NCI-H1105 treated with DMSO at 0.1 percent for 48 hours (cell line): Measurements from ENCODE around the gene PAOX.
A peak's percentile ranks its signal among the peaks of the same experiment; 100 is the strongest.

ENCODE experiments used
- DNase-seq: peaks from one replicate; lab custom pipeline; 2025; lab: John Stamatoyannopoulos, UW

PAOX gene

DNA sequence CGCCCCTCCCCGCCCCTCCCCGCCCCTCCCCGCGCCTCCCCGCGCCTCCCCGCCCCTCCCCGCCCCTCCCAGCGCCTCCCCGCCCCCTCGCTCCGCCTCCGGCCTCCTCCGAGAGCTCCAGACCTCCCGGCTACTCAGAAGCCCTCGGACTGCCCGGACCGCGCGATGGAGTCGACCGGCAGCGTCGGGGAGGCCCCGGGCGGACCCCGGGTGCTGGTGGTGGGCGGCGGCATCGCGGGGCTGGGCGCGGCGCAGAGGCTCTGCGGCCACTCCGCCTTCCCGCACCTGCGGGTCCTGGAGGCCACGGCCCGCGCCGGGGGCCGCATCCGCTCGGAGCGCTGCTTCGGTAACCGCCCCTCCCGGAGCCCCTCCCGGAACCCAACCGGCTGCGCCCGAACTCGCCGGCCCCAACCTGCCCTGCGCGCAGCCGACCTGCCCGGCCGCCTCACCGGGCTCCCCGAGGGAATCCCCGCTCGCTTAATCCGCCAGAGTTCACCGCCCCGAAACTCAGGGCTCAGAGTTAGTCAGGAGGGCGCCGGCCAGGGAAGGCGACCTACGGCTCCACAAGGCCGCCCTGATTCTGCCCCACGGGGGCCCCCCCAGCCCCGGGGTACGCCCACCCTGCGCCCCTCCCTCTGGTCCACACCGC is at the start of gene PAOX:
TSS of gene PAOX (plus strand) at position 111 of the 649 bp plus-strand sequence. CDS start at position 166, 55 bp downstream.
- DNase-seq: no peak

DNA sequence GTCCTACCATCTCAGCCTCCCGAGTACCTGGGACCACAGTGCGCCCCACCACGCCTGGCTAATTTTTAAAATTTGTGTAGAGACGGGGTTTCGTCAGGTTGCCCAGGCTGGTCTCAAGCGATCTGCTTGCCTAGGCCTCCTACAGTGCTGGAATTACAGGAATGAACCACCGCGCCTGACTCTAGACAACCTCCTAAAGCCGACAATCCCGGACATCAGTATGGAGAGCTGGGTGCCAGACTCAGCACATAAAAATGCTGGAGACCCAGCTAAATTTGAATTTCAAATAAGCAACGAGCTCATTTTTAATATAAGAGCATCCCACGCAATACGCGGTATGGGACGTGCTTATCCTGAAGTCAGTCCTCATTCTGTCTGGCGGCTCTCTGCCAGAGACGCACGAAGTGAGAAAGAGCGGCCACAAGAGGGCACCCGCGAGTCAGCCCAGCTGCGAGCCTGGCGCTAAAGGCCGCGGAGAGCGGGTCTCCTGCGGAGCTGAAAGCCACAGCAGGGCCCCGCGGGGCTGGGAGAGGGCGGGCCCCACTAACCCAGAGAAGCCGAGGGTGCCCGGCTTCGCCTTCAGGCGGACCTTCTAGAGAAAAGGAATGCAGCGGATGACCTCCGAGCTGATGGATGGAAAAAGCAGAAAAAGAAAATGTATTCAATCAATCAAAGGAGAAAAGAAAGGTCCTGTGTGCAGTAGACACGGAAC is 49.4 kb upstream of the PAOX start:
- DNase-seq: peak; percentile 48

DNA sequence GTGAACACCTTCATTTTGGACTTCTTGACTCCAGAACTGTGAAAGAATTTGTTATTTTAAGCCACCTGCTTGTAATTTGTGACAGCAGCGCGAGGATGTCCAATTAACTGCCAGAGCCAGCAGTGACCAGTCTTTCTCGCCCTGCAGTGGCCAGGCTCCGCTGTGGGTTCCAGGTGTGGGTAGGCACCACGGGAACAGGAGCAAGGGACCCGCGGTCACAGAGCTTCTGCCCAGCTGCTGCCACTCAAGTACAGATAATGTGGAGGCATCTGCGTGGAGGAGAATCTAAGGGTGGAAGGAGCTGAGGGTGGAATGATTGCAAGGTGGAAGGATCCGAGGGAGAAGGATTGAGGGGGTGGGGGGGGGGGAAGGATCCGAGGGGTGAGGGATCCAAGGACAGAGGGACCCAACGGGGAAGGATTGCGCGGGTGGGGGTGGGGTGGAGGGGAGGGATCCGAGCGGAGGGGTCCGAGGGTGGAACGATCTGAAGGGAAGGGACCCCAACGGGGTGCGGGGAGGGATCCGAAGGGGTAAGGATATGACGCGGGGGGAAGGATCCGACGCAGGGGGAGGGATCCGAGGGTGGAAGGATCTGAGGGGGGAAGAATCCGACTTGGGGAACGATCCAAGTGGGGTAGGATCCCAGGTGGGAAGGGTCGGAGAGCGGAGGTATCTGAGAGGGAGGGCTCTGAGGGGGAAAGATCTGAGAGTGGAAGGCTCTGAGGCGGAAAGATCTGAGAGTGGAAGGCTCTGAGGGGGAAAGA is 45.9 kb upstream of the PAOX start:
- DNase-seq: no peak

DNA sequence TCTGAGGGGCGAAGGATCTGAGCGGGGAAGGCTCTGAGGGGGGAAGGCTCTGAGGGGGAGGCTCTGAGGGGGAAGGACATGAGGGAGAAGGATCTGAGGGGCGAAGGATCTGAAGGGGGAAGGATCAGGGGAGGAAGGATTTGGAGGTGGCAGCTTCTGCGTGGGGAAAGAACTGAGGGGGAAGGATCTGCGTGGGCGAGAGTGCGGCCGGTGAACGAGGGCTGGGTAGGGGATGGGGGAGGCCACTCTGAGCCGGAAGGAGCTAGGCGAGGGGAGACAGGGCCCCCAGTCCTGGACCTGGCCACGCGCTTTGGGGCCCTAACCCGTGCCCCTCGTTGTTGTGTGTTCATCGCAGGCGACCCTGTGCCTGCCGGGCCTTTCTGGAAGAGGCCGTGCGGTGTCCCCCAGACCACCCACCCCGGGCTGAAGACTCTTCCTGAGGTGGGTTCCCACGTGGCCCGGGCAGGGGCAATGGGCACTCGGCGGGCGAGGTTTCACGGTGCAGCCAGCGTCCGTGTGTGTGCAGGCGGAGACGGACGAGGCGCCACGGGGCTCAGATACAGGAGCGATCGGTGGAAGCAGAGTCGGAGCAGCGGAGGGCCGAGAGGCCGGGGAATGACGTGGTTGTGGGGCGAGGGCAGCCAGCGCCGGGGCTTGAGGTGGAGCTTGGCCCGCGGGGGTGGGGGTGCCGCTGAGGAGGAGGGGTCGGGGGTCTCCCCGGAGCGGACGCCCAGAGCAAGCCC is 44.4 kb upstream of the PAOX start:
- no peak for DNase-seq

DNA sequence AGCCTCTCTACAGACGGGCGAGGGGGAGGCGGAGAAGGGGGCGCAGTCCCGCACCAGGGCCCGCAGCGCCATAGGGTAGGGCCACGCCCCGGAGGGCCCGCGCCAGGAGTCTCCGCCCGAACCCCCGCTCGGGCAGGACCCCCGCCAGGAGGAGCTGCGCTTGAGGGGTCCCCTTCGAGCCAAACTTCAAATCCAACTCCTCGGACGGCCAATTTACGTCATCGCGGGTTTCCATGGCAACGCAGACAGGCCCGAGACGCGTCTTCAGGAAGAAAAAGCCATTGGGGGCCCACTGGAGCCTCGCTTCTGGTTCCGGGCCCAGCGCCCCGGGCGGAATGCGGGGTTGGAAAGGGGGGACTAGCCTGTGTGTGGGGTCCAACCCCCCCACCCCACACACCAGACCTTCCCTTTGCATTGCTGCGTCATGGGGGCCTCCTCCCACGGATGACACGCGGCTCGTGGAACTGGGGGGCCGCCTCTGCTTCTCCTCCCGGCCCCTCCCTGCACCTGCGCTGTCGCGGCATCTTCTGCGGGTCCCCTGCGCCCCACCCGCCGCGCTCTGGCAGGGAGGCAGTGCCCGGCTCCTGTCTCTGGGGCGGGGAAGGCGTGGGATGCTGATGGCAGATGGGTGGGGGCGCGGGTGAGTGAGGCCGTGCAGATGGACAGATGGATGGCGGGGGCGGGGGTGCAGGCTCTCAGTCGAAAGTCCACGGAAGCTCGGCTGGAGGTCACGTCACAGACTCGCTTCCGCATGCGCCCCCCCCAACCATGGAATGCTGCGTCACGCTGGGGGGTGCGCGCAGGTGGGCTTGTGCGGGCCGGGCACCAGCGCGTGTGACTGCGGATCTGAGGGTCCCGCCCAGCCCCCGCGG is 43.6 kb upstream of the PAOX start:
- no peak for DNase-seq

DNA sequence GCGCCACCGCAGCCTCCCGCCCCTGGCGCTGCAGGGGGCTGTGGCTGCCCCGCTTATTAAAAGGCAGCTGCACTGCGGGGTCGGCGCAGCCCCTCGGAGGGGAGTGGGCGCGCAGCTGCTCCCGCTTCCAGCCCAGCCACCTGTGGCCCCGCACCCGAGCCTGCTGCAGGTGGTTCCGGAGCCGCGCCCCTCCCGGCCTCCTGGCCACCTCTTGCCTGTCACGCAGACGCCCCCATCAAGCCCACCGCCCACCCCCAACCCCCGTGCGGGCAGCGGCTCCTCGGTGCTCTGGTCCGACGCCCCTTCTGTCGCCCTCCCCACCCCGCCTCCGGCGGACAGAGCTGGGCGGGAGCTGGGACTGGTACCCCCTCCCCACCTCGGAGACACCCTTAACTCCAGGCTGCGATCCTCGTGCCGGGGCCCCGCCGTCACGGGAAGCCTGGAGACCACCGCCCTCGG is 42.9 kb upstream of the PAOX start:
- no peak for DNase-seq

DNA sequence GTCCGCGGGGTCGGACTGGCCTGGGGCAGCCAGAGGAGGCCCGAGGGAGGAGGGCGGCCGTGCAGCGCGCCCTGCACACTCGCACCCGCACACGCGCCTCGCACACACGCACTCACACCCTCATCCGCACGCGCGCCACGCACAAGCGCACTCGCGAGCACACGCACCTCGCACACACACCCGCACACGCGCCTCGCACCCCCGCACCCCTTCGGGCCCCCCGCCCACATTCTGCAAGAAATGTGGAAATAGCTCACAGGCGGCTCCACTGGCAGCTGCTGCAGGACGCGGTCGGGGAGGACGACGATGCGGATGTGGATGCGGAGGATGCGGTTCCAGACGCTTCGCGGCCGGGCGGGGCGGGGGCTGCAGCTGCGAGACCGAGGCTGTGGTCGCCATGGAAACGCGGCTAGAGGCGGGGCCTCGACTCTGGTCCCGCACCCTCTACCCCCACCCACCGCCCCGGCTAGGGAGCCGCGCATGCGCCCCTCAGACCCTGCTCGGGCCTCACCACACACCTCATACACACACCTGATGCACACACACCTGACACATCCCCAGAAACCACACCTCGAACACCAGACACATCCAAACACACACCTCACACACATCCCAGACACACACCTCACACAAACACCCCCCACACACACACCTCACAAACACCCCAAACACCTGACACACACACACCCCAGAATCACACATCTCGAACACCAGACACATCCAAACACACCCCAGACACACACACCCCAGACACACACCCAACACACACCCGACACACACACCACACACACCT is 42.3 kb upstream of the PAOX start, which contains the start of gene CALY:
TSS of gene CALY (minus strand) at position 320 of the 793 bp plus-strand sequence. CDS start 7,907 bp downstream, outside the sequence.
- DNase-seq: peak; percentile 28

DNA sequence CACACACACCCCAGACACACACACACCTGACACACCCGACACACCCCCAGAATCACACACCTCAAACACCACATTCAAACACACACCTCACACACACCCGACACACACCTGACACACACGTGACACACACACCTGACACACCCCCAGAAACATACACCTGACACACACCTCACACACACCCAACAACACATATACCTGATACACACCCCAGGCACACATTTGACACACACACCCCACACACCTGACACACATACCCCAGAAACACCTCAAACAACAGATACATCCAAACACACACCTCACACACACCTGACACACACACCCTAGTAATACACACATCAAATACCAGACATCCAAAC is 41.7 kb upstream of the PAOX start:
- no peak for DNase-seq

DNA sequence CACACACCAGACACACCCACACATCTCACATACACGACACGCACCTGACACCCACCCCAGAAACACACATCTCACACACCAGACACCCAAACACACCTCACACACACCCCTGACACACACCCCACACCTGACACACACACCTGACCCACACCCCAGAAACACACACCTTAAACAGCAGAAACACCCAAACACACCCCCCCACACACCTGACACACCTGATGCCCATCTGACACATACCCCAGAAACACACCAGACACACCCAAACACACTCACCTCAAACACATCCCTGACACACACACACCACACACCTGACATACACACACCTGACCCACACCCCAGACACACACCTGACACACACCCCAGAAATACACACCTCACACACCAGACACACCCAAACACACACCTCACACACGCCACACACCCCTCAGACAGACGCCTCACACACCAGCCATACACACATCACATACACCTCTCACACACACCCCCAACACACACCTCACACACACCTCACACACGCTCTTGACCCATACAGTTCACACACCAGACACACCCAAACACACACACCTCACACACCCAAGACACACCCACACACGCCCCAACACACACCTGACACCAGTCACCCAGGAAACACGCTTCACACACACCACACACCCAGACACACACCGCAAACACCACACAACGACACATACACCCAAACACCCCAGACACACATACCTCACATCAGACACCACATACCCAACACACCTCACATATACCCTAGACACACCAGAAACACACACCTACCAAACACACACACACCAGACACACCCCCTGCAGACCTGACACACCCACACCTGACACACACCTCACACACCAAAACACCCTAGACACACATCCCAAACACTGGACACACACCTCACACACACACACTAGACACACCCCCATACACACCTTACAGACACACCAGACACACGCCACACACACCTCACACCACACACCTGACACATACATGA is 40.7 kb upstream of the PAOX start:
- no peak for DNase-seq

DNA sequence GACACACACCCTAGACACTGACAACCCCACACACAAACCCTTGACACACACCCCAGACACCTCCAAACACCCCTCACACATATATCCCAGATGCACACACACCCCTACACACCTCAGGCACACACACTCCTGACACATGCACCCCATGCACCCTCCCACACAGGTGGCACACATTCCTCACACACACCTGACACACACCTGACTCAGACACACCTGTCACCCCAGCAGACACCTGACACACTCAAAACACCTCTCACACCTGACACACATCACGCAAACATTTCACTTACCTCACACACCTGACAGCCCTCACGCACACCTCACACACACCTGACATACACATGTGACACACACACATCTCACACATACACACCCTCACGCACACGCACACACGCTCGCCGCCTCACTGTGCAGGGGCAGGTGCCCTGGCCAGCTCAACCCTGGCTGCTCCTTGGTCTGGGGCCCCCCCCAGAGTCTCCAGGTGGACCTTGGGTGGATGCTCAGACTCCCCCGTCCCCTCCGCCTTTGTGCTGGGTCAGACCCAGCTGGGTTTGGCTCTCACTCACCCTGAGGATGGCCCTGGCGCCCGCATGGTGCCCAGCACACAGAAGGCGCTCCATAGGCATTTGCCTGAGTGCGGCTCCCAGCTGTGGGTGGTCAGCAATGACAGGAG is 39.2 kb upstream of the PAOX start:
- DNase-seq: no peak

DNA sequence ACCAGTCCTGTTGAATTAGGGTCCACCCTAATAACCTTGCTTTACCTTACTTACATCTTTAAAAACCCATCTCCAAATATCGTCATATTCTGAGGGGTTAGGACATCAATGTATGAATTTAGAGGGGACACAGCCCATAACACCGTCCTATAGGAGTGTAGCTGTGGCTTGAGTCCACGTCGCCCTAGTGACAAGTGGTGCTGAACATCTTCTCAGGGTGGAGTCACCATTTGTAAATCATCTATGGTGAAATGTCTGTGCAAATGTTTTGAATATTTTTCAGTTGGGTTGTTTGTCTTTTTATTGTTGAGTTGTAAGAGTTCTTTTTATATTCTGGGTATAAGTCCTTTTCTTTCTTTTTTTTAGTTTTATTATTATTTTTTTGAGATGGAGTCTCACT is 37.1 kb upstream of the PAOX start:
- no peak for DNase-seq

DNA sequence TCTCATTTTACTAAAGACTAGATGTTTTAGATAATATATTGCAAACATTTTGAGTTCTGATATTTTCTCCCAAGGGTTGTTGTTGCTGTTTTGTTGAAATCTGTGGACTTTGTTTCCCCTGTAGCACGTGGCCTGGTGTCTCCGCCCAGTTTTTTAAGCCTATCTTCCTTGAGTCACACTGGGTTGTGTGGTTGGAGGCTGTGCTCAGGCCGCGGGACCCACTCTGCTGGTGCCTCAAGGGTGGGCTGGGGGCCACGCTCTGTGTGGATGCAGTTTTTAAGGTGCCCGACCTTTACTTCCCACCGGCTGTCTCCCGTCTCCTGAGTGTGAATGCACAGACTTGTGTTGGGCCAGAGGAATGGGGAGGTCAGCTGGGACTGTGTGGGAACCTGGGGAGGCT is 36.1 kb upstream of the PAOX start:
- DNase-seq: no peak

DNA sequence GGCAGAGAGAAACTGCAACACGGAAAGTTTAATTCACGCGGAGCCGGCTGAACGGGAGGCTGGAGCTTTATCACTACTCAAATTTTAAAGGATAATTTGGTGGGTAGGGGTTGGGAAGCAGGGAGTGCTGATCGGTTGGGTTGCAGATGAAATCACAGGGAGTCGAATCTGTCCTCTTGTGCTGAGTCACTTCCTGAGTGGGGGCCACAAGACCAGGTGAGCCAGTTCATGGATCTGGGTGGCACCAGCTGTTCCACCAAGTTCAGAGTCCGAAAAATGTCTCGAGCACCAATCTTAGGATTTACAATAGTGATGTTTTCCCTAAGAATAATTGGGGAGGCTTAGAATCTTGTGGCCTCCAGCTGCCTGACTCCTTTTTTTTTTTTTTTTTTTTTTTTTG is 35.5 kb upstream of the PAOX start:
- DNase-seq: no peak

DNA sequence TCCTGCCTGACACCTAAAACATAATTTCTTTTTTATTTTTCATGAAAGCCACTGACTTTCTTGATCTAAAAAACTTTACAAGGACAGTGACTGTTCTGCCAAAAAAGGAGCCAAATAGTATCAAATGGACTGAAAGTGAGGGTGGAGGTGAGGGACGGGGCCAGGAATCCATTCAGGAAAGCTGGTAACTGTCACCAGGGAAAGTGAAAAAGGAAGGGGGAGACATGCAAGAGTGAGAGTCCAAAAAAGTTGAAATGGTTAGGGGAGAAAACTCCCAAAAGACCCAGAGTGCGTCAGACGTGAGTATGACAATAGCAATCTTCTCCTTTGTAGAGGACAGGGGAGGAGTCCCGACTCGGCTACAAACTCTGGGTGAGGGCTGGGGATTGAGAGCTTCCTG is 34.8 kb upstream of the PAOX start:
- no peak for DNase-seq

DNA sequence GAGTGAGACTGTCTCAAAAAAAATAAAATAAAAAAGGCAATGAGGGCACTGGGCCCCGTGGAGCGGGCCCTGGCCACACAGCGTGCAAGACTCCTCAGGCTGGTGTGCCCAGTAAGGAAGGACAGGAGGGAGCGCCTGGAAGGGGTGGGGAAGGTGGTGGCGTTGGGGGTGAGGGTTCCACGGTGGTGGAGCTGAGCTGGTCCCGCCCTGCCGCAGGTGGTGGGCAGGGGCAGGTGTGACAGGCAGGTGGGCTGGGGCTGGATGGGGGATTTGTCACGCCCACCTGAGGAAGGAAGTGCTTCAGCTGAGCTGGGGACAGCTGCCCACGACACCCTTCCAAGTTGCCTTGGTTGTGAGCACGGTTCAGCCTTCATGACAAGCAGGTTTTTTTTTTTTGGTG is 32.6 kb upstream of the PAOX start:
- DNase-seq: no peak

DNA sequence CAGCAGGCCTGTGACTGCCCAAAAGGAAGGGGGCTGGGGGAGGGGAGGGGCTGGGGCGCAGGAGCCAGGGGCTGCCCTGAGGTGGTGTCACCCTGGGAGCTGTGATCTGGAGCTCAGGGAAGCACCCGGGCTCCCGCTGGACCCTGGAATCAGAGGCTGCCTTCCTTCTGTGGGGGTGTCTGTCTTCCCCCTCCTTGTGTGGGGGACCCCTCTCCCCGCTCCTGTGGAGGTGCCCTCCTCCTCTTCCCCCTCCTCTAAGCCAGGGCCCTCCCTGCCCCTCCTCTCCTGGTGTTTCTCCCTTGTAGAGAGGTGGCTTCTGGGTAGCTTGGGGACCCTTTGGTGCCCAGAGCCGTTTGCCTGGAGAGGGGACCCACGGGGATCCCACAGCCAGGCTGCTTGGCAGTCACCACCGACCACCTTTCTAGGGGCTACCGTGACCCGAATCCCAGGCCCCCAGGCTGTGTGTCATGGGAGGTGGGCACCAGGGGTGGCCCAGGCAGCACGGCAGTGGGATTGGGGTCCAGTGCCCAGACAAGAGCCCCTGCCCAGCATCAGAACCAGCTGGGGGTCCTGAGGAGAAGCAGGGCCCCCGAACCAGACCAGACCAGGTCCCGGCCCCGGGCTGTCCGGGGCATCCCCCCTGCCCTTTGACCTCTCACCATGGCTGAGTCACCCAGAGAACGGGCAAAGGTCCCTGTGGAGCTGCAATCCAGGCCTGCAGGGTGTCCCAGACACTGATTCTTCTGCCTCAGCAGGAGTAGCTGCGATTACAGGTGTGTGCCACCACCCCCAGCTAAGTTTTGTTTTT is 31.1 kb upstream of the PAOX start:
- DNase-seq: no peak

DNA sequence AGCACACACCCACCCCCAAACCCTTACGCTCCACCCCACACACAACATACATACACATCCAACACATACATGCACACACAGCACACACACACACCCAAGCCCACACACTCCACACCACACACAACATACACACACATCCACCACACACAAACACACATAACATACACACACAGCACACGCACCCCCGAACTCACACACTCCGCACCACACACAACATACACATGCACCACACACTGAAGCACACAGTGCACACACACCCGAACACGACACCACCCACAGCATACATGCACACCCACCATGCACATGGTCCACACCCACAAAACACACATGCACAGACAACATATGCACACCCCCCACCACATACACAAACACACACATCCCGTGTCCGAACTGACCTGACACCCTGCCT is 29.9 kb upstream of the PAOX start:
- DNase-seq: no peak

DNA sequence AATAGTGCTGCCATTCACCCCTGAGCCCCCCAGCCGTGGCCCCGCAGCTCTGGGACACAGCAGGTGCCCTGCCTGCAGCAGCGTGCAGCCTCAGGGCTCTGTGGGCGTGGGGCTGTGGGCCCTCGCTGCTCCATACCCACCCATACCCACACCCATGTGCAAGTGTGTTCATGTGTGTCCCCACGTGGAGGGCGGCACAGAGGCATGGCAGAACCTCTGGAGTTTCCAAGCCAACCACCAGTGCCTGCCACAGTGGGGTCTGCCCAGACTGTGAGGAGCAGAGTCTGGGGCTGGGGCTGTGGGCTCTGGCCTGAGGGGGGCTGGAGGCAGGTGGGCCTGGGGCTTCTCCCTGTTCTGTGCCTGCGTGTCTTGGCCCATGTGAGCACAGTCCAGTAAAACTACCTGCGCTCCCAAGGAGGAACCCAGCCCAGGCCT is 29.5 kb upstream of the PAOX start:
- no peak for DNase-seq
